HepG2 (cell line): ENCODE data around the gene SLC22A7. TPM values are rescaled to one million over a fixed set of nuclear protein-coding genes. Genes with fewer than 3 reads are reported as not detected.
A peak's percentile ranks its signal among the peaks of the same experiment; 100 is the strongest.

Source experiments
- CBFB ChIP-seq: sonication (generic); formaldehyde crosslinking; IDR thresholded peaks from 2 replicates; pipeline ENCODE4 v1.4.0; 2020; ENCODE audit warnings: missing genetic modification reagents
- CHD4 ChIP-seq: fragments of 200-600 bp; sonication (generic); IDR thresholded peaks from 2 replicates; pipeline ENCODE4 v1.7.0; 2017; ENCODE audit warnings: mild to moderate bottlenecking, low read length, borderline replicate concordance
- HNF4A ChIP-seq: sonication (generic); formaldehyde crosslinking; IDR thresholded peaks from 2 replicates; pipeline ENCODE4 v1.4.0; 2020; ENCODE audit warnings: missing genetic modification reagents
- IKZF4 ChIP-seq: sonication (generic); formaldehyde crosslinking; IDR thresholded peaks from 2 replicates; pipeline ENCODE4 v1.5.1; 2020; ENCODE audit warnings: borderline replicate concordance, mild to moderate bottlenecking, low read depth, missing genetic modification reagents; ENCODE audit errors: not compliant biosample characterization
- MXI1 ChIP-seq: IDR thresholded peaks from 3 replicates; pipeline ENCODE4 v1.6.1; 2012; ENCODE audit warnings: low read depth, low read length, inconsistent platforms, borderline replicate concordance
- NCOR1 ChIP-seq: fragments of 200-600 bp; sonication (generic); IDR thresholded peaks from 2 replicates; pipeline ENCODE4 v1.7.0; 2017; ENCODE audit warnings: antibody characterized with exemption, low read length, borderline replicate concordance
- POLR2AphosphoS2 ChIP-seq: IDR thresholded peaks from 2 replicates; pipeline ENCODE4 v1.6.1; 2011; ENCODE audit warnings: low read depth, low read length, improper control_type of control experiment
- REL ChIP-seq: sonication (generic); formaldehyde crosslinking; conservative IDR thresholded peaks from 2 replicates; pipeline ENCODE4 v1.8.0; 2022; ENCODE audit warnings: mild to moderate bottlenecking, missing genetic modification reagents, moderate library complexity
- TRIM24 ChIP-seq: sonication (generic); formaldehyde crosslinking; IDR thresholded peaks from 2 replicates; pipeline ENCODE4 v1.8.0; 2022; ENCODE audit warnings: mild to moderate bottlenecking, missing genetic modification reagents
- ZNF446 ChIP-seq: sonication (generic); formaldehyde crosslinking; IDR thresholded peaks from 2 replicates; pipeline ENCODE4 v1.5.0; 2020; ENCODE audit warnings: mild to moderate bottlenecking, missing genetic modification reagents
- ZNF792 ChIP-seq: IDR thresholded peaks from 2 replicates; pipeline ENCODE4 v1.6.1; 2016
- ZSCAN9 ChIP-seq: IDR thresholded peaks from 2 replicates; pipeline ENCODE4 v1.6.1; 2016; ENCODE audit warnings: borderline replicate concordance
- polyA plus RNA-seq, 8 experiments: library from polyadenylated mRNA; depleted of rRNA in 3 of 8; stranded (reverse) in 7 of 8; unstranded in 1 of 8; fragments of >200 nt; fragmentation: Illumina TruSeq in 4 of 8; extraction: Trizol in 4 of 8; gene quantifications; 2 replicates each; pipeline versions ENCODE4 v1.2.1 to v1.2.3, GENCODE V29; 2011 to 2016; ENCODE audit warnings: low read depth in 4 of 8, missing spikeins in 1 of 8, mixed read lengths in 1 of 8; ENCODE audit not compliant: insufficient read depth in 1 of 8
- total RNA-seq, 5 experiments: library from RNA; depleted of rRNA; stranded (reverse); fragments of >200 nt; fragmentation: Illumina TruSeq; extraction: Trizol; gene quantifications; 2 replicates each; pipeline ENCODE4 v1.2.3, GENCODE V29; 2016; ENCODE audit warnings: low read depth in 1 of 5
- TF ChIP-seq, protein P1 (sequence below): sonication (generic); formaldehyde crosslinking; IDR thresholded peaks from 2 replicates; pipeline ENCODE4 v1.9.0; 2021; ENCODE audit warnings: missing genetic modification reagents, mild to moderate bottlenecking, borderline replicate concordance
- TF ChIP-seq, protein P2 (sequence below): sonication (generic); formaldehyde crosslinking; IDR thresholded peaks from 2 replicates; pipeline ENCODE4 v1.5.1; 2020; ENCODE audit warnings: mild to moderate bottlenecking, moderate library complexity, missing genetic modification reagents
- TF ChIP-seq, protein P3 (sequence below): sonication (generic); formaldehyde crosslinking; IDR thresholded peaks from 2 replicates; pipeline ENCODE4 v1.9.0; 2021; ENCODE audit warnings: missing genetic modification reagents, borderline replicate concordance
- TF ChIP-seq, protein P4 (sequence below): sonication (generic); formaldehyde crosslinking; IDR thresholded peaks from 2 replicates; pipeline ENCODE4 v1.9.0; 2022; ENCODE audit warnings: missing genetic modification reagents, mild to moderate bottlenecking, borderline replicate concordance
- TF ChIP-seq, protein P5 (sequence below): sonication (generic); formaldehyde crosslinking; IDR thresholded peaks from 2 replicates; pipeline ENCODE4 v1.4.0; 2020; ENCODE audit warnings: mild to moderate bottlenecking, missing genetic modification reagents

Gene SLC22A7
- total and polyA plus RNA-seq, 2 of the 13 experiments (the other 11 are each of a cell fraction or from before 2014, with no cell fraction given), result 5.3 to 22.6 TPM

DNA sequence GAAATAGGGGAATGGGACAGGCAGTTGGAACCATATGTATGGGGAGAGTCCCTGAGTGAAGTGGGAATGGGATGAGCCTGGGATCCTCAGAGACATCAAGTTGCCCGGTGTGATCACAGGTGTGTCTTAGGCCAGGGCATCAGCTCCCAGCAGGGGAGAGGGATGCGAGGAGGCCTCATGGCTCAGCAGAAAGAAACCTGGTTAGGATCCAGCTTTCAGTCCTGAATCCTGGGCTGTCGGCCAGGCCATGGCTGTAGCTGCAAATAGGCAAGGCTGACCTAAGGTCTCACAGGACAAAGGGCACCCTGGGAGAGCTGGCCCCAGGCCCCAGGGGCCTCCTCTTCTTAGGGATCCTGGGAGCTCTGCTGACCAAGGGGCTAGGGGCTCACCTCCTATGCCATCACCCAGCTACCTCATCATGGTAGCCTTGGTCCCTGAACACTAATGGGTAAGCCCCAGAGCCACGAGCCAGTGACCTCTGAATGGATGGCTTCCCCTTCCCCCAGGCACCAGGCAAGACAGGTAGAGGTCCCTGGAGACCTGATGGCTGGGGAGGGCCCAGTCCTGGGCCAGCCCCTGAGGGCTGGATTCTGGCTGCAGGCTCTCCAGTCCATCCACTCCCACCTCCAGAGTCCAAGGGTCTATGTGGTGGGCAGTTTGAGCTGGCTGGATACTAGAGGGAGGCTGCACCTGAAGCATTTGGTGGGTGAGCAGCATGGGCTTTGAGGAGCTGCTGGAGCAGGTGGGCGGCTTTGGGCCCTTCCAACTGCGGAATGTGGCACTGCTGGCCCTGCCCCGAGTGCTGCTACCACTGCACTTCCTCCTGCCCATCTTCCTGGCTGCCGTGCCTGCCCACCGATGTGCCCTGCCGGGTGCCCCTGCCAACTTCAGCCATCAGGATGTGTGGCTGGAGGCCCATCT, at the start of gene SLC22A7 (continued):
- TF ChIP-seq, protein P1, sequence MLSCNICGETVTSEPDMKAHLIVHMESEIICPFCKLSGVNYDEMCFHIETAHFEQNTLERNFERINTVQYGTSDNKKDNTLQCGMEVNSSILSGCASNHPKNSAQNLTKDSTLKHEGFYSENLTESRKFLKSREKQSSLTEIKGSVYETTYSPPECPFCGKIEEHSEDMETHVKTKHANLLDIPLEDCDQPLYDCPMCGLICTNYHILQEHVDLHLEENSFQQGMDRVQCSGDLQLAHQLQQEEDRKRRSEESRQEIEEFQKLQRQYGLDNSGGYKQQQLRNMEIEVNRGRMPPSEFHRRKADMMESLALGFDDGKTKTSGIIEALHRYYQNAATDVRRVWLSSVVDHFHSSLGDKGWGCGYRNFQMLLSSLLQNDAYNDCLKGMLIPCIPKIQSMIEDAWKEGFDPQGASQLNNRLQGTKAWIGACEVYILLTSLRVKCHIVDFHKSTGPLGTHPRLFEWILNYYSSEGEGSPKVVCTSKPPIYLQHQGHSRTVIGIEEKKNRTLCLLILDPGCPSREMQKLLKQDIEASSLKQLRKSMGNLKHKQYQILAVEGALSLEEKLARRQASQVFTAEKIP (CRISPR knock-in tag), result no peak
- TF ChIP-seq IKZF4 (CRISPR knock-in tag), result no peak
- TF ChIP-seq, protein P2, sequence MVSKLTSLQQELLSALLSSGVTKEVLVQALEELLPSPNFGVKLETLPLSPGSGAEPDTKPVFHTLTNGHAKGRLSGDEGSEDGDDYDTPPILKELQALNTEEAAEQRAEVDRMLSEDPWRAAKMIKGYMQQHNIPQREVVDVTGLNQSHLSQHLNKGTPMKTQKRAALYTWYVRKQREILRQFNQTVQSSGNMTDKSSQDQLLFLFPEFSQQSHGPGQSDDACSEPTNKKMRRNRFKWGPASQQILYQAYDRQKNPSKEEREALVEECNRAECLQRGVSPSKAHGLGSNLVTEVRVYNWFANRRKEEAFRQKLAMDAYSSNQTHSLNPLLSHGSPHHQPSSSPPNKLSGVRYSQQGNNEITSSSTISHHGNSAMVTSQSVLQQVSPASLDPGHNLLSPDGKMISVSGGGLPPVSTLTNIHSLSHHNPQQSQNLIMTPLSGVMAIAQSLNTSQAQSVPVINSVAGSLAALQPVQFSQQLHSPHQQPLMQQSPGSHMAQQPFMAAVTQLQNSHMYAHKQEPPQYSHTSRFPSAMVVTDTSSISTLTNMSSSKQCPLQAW (CRISPR knock-in tag), result peak; percentile 52; the same call in 1 of the 2 replicates
- TF ChIP-seq POLR2AphosphoS2, result no peak
- TF ChIP-seq ZNF446, result no peak
- no peak; the same call in 1 of the 2 replicates for TF ChIP-seq ZNF792 (CRISPR knock-in tag)
- TF ChIP-seq, protein P3, sequence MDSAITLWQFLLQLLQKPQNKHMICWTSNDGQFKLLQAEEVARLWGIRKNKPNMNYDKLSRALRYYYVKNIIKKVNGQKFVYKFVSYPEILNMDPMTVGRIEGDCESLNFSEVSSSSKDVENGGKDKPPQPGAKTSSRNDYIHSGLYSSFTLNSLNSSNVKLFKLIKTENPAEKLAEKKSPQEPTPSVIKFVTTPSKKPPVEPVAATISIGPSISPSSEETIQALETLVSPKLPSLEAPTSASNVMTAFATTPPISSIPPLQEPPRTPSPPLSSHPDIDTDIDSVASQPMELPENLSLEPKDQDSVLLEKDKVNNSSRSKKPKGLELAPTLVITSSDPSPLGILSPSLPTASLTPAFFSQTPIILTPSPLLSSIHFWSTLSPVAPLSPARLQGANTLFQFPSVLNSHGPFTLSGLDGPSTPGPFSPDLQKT (CRISPR knock-in tag), result no peak
- no peak for TF ChIP-seq TRIM24 (CRISPR knock-in tag)
- TF ChIP-seq NCOR1, result peak; percentile 87
- peak; percentile 33; the same call in 1 of the 2 replicates for TF ChIP-seq CBFB (CRISPR knock-in tag)
- TF ChIP-seq REL, result no peak
- TF ChIP-seq HNF4A (CRISPR knock-in tag), result peak; percentile 89
- TF ChIP-seq MXI1, result 0 out of 3 replicates have a peak, but pooled peaks have one; percentile 4
- no peak for TF ChIP-seq ZSCAN9
- TF ChIP-seq, protein P4, sequence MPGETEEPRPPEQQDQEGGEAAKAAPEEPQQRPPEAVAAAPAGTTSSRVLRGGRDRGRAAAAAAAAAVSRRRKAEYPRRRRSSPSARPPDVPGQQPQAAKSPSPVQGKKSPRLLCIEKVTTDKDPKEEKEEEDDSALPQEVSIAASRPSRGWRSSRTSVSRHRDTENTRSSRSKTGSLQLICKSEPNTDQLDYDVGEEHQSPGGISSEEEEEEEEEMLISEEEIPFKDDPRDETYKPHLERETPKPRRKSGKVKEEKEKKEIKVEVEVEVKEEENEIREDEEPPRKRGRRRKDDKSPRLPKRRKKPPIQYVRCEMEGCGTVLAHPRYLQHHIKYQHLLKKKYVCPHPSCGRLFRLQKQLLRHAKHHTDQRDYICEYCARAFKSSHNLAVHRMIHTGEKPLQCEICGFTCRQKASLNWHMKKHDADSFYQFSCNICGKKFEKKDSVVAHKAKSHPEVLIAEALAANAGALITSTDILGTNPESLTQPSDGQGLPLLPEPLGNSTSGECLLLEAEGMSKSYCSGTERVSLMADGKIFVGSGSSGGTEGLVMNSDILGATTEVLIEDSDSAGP (CRISPR knock-in tag), result peak; percentile 77
- TF ChIP-seq CHD4, result 0 out of 2 replicates have a peak, but pooled peaks have one; percentile 29
- TF ChIP-seq, protein P5, sequence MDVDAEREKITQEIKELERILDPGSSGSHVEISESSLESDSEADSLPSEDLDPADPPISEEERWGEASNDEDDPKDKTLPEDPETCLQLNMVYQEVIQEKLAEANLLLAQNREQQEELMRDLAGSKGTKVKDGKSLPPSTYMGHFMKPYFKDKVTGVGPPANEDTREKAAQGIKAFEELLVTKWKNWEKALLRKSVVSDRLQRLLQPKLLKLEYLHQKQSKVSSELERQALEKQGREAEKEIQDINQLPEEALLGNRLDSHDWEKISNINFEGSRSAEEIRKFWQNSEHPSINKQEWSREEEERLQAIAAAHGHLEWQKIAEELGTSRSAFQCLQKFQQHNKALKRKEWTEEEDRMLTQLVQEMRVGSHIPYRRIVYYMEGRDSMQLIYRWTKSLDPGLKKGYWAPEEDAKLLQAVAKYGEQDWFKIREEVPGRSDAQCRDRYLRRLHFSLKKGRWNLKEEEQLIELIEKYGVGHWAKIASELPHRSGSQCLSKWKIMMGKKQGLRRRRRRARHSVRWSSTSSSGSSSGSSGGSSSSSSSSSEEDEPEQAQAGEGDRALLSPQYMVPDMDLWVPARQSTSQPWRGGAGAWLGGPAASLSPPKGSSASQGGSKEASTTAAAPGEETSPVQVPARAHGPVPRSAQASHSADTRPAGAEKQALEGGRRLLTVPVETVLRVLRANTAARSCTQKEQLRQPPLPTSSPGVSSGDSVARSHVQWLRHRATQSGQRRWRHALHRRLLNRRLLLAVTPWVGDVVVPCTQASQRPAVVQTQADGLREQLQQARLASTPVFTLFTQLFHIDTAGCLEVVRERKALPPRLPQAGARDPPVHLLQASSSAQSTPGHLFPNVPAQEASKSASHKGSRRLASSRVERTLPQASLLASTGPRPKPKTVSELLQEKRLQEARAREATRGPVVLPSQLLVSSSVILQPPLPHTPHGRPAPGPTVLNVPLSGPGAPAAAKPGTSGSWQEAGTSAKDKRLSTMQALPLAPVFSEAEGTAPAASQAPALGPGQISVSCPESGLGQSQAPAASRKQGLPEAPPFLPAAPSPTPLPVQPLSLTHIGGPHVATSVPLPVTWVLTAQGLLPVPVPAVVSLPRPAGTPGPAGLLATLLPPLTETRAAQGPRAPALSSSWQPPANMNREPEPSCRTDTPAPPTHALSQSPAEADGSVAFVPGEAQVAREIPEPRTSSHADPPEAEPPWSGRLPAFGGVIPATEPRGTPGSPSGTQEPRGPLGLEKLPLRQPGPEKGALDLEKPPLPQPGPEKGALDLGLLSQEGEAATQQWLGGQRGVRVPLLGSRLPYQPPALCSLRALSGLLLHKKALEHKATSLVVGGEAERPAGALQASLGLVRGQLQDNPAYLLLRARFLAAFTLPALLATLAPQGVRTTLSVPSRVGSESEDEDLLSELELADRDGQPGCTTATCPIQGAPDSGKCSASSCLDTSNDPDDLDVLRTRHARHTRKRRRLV, result no peak
